ENCODE measurements around the gene TAF1B.

DNA sequence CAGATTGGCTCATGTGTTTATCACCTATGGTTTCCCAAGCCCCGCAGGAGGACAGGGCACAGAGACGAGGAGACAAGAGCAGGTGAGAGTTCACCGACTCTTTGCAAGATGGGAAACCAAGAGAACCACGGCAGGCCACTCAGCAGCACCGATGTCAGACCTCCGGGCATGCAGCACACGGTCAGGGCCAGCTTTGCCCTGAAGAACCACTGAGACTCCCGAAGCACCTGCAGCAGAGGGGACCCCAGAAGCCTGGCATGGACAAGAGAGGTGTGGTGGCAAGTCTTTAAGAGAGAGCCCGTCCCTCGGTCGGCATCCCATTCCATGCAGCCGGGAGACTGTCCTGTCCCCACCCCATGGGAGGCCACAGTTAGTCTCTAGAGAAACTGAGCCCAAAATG, 36.6 kb upstream of the TAF1B start:
- TF ChIP-seq, protein P1, sequence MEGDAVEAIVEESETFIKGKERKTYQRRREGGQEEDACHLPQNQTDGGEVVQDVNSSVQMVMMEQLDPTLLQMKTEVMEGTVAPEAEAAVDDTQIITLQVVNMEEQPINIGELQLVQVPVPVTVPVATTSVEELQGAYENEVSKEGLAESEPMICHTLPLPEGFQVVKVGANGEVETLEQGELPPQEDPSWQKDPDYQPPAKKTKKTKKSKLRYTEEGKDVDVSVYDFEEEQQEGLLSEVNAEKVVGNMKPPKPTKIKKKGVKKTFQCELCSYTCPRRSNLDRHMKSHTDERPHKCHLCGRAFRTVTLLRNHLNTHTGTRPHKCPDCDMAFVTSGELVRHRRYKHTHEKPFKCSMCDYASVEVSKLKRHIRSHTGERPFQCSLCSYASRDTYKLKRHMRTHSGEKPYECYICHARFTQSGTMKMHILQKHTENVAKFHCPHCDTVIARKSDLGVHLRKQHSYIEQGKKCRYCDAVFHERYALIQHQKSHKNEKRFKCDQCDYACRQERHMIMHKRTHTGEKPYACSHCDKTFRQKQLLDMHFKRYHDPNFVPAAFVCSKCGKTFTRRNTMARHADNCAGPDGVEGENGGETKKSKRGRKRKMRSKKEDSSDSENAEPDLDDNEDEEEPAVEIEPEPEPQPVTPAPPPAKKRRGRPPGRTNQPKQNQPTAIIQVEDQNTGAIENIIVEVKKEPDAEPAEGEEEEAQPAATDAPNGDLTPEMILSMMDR (IDR thresholded peaks at IDR 0.05), result no peak
- no peak for TF ChIP-seq POLR2A (IDR thresholded peaks at IDR 0.05)

All from esophagus squamous epithelium (tissue), 4 donors.